Muscle of arm (tissue), 12 donors: ENCODE results near the gene HOXA13. TPM values are rescaled to one million over a fixed set of nuclear protein-coding genes. Genes with fewer than 3 reads are reported as not detected.

ENCODE experiments used
- DNase-seq: peaks from one replicate; pipeline ENCODE4 v3.0.0-alpha.2; 2013
- polyA plus RNA-seq, 12 donors: library from polyadenylated mRNA; unstranded; fragments of 120-200 nt; gene quantifications; one replicate each; pipeline ENCODE4 v1.2.1, GENCODE V29; 2013; ENCODE audit not compliant: insufficient read length in 12 of 12

HOXA13 gene
- polyA plus RNA-seq, 12 donors: 0.07 to 8.1 (median 0.45) TPM; not detected in 3

DNA sequence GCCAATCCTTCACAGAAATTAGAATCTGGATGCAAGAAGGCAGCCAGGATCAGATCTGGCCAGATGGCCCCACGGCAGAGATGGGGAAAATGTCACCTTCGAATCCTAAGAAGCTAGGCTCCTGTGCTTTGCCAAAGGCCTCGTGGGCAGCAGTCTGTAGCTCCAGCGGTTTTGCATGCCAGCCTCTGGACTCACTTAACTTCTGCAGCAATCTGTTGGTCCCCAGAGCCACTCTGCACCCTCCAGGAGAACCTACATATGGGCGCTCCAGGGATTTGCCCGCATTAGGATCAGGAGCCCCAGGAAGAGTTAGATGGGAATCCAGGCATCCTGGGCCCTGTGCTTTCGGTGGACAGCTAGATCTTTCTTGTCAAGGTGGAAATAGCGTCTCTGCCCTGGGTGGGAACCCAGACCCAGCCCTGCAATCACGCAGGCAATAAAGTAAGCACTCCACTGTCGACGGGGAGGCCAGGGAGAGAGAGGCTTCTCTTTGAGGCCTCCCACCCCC is 10.1 kb upstream of the HOXA13 start:
- DNase-seq: no peak

DNA sequence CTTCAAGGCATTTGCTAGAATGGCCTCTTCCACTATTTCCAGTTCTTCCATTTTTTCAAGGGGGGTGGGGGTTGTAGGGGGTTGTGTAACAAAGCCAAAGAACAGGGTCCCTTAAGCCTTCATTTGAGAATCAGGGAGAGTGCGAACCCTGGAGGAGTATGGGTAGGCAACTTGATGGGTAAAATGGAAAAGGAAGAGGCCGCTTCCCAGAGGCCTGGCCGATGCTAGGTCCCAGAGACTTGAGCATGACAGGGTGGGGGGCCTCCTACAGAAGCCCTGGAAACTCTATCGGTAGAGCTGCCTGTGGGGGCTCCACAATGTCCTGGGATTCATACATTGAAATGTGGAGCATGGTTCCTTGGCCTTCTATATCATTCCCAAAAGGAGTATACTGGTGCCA is 9.1 kb upstream of the HOXA13 start:
- DNase-seq: no peak

DNA sequence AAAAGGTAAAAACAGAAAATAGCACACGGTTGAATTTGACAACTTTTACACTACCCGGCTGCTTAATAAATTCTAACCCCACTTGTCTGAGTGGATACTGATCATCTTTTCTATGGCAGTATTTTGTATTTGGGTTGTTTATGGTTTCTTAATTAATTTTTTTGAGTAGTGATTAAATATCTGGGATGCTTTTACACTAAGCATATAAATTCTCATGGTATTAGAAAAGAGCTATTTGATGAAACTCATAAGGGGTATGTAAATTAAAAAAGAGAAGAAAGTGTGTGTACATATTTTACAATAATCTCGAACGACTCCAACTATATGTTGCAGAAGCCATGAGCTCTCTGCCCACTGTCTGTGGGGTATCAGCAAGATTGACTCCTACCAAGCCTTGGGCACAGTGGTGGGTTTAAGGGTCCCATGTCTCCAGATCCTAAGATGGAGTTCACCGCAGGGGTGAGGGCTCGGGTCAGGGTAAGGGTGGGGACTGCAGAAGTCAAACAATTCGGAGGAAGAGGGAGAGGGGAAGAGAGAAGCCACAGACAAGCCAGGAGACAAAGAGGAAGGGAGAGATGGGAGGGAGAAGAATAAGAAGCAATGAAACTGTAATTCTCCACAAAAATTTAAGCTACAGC is 7.6 kb upstream of the HOXA13 start:
- DNase-seq: no peak

DNA sequence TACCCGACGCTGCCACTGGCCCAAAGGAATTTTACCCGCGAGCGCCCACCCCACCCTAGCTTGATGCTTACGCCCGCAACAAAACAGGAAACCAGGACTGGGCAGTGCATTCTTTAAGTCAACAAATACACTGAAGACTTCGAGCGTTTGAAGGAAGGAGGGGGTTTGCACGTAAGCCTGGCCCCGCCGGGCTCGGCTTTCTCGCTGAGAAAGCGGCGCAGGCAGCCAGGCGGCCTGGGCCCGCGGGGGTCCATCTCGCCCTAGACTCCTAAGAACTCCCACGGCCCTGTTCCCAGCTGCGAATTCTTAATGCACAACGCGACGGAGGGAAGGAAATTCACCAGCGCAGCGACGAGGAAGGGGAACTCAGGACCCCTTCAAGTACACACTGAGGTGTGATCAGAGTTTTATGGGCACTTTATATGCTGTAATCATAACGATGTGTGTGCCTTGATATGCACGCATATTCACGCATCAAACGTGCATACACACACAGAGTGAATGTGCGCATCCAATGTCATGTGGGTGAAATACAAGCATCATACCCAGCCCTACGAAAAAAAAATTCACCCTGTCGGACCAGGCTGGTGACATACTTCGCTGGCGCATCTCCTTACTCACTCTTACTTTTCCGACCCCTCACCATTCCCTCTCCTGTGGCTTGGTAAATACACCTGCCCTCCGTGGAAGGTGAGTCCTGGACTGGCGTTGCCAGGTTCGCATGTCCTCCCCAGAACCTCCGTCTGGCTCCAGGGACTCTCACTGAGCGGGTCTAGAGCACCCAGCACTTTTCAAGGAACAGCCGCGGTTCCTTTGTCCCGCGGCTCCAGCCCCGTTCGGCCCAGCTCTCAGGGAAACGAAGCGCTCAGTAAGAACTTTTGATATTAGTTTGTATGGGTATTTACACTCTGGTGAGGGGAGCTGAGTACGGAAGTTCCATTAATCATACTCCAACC is 5.7 kb upstream of the HOXA13 start:
- DNase-seq: no peak

DNA sequence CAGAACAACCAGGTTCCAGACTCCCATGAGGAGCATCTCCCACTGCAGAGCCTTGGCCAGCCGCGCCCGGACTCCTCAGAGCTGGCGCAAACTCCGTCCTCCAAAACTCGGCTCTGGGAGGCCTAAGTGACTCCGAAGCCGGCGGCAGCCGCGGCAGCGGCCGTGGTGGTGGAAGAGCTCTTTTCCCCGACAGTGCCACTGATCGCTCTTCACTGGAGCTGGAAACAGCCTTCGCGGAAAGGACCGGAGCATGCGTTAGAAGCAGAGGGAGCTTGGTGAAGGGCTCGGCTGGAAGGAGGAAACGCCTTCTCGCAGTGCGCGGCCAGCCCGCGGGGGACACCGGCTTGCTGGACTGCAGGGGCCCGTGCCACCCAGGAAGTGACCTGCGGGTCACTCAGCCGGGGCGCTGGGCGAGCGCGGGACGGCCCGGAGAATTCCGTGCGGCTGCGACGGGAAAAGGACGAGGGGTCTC is 5.0 kb upstream of the HOXA13 start:
- no peak for DNase-seq

DNA sequence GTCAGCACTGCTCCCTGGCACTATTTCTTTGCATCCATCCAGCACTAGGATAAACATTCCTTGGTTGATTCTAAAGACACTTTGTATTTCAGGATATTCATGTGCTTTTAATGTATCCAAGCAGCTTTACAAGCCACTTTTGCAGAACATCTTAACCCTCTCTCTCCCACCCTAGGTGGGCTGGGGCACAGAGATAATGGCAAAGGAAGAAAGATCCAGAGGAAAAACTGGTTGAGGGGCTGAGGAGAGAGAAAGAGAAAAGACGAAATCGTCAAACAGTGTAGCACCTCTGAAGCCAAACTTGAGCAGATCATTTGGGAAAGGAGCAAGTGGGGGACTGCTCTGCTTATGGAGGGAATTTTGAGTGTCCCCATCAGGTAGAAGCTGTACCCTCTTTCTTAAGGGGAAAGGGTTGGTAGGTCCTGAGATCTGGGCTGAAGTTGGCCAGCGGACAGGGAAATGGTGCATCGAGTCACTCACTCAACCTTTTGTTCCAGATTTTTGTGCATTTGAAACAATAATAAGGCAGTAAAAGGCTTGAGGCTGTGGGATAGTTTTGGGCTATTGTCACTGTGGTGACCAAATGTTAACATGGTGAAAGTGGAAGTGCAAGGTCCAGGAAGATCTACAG is 4.2 kb upstream of the HOXA13 start:
- DNase-seq: no peak

DNA sequence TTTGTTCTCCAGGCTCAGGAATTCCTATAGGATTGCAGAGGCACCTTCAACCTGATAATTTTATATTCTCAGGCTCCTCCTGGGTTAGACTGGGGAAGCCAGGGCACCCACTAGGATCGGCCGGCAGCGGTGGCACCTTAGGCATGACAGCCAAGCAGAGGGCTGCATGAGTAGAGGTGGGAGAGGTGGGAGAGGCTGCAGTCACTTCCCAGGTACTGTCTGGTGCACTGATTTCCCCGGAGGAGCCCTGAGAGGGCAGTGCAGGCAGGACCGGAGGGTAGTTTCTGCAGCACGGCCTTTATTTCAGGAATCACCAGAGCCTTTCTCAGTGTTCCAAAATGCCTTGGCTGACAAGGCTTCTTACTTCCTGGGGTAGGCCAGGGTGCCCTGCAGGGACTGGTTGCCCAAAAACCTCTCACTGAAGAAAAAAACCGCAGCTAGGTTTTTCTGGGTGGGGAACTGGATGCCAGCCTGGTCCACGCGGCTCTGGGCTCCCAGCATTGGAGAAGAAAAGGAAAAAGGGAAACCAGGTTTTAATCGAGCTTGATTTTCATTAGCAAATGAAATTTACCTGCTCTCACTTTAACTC is 3.6 kb upstream of the HOXA13 start:
- DNase-seq: no peak

DNA sequence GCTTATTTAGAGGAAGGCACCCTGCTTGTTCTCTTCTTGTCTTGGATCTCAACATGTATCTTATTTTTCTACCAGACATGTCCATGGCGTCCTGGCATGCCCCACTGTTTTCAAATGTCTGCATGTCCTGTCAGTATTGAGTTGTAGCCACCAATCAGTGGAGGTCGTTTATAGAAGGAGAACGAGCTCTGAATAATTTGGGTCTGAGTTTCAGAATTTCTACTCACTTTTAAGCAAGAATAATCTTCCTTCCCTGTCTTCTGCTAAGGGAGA is 2.9 kb upstream of the HOXA13 start:
- no peak for DNase-seq

DNA sequence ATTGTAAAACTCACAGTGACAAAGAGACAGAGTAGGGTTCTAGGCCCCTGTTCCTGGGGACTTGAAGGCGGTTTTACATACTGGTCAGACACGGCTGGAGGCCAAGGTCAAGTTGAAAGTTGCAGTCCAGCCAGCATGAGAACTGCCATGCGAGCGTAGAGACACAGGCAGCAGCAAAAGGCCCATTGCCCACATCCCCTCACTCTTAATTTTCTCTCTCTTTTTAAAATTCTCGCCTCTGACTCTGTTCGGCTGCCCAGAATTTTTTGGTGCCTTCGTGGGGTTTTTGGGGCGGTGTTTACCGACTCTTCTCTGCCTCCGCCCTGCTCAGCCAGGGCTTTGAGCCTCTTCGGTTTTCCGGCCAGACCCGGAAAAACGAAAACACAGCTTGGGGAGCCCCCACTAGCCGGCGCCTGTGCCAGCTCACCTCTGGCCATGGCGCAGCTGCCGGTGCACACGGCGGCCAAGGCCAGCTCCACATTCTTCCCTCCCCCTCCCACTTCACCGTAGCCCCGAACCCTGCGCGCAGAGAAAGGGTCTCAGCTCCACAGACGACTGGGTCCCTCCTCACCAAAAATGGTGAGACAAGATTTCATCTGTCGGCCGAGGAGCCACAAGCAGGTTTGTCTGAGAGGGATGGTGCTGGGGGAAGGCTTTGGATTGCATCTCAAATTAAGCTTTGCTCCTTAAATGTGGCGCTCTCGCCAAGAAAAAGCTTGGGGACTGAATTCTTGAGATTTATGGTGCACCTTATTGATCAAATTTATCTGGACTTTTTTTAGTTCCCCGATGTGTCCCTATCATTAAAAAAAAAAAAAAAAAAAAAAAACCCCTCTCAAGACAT is 2.3 kb upstream of the HOXA13 start:
- DNase-seq: no peak

DNA sequence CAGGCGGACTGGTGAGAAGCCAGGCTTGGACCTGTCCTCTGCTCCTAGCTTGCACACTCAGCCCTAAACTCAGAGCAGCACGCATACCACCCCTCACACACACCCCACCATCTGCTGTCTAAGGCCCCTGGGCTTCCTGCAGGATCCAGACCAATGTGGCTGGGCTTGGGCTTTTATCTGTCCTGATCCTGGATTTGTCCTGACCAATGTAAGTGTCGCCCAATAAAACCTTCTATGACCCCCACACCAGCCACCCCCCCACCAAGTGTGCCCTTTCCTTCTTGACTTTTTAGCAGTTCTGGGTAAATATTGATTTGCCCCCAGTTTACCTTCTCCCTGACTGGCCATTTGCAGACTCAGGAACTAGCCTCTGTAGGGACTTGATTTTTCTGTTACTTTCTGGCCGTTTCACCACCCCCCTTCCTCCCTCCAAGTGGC is 1.7 kb upstream of the HOXA13 start:
- no peak for DNase-seq

DNA sequence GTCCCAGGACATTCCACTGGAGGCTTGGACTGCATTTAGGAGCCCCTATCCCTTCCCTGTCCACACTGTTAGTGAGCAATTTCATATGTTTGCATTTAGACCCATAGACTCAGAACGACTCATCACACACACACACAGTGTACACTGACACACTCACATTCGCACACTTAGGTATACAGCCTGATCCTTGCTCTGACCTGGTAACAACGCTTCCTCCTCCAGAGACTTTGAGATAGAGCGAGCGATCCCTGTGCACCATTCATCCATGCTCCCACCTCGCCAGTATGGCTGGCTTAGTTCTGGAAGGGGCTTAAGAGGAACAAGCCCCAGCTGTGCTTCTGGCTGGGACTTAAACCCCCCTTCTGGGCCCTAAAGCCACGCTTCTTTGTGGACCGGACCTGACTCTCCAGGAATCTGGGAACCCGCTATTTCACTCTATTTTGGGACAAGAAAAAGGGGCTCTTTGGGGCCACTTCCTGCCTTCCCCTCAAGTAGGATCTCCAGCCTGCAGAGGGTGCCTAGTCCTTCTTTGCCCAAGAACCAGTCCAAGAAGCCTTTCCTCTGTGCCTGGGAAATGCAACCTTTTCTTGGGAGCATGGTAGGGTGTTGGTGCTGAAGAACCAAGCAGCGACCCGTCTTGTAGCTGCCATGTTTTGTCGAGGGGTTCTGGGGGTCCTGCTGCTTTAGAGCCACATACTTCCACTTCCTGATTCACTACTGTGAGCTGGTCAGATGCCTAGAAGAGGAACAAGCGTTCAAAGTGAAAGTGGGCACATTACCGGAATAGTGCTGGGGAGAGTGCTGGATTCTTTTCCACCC is 1.1 kb upstream of the HOXA13 start:
- DNase-seq: no peak

DNA sequence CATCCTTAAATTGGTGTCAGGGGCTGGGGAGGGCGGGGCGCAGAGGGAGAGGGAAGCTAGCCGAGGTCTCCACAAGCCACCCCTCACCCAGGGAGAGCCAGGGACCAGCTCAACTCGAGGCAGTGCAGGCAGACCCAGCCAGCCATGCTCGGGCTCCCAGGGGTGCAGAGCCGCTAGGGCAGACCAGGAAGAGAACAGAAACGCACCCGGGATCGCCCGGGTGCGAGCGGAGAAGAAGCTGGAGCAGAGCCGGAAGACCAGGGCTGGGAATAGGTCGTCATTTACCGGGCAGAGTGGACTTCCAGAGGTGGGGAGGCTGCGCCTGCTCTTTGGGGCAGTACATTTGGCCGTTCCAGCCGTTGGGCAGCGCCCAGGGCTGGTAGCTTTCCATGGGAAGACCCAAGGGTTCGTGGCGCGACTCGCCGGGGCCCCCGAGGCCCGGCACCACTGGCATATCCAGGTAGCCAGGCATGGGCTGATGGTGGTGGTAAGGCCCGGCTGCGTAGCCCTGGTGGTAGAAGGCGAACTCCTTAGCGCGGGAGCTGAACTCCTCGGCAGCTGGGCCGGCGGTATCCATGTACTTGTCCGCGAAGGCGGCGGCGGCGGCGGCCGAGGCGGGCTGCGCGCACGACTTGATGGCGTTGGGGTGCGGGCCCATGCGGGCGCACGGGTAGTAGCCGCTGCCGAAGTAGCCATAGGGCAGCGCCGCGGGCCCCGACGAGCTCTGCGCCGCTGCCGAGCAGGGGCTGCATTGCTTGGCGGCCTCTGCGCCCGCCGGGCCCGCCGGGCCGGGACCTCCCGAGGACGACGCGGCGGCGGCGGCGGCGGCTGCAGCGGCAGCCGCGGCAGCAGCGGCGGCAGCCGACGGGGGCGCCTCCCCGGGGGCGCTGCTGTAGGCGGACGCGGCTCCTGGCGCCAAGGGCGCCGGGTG is 755 bp downstream of the HOXA13 start:
- no peak for DNase-seq

DNA sequence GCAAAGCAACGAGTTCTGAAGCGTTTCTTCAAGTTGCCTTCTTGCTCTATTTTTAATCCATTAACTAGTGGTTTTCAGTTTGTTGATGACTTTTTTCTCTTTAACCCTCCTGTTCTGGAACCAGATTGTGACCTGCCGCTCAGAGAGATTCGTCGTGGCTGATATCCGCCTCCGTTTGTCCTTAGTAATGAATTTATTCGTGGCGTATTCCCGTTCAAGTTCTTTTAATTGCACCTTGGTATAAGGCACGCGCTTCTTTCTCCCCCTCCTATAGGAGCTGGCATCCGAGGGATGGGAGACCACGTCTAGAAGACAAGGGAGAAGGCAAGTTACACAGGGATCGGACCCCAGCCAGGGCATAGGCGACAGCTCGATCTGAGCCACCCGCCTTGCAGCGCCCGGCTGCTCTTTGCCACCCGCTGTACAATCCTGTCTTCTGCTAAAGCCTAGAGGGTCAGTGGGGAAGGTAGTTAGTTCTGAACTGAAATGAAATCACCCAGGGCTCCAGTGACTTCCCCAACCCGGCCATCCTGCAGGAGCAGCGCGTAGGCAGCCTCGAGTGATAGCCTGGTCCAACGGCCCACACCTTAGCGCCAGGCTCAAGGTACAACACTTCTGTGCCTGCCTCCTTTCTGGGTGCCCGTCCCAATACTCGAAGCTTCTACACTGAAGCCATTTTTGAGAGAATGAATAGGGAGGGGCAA is 1.6 kb downstream of the HOXA13 start:
- no peak for DNase-seq

DNA sequence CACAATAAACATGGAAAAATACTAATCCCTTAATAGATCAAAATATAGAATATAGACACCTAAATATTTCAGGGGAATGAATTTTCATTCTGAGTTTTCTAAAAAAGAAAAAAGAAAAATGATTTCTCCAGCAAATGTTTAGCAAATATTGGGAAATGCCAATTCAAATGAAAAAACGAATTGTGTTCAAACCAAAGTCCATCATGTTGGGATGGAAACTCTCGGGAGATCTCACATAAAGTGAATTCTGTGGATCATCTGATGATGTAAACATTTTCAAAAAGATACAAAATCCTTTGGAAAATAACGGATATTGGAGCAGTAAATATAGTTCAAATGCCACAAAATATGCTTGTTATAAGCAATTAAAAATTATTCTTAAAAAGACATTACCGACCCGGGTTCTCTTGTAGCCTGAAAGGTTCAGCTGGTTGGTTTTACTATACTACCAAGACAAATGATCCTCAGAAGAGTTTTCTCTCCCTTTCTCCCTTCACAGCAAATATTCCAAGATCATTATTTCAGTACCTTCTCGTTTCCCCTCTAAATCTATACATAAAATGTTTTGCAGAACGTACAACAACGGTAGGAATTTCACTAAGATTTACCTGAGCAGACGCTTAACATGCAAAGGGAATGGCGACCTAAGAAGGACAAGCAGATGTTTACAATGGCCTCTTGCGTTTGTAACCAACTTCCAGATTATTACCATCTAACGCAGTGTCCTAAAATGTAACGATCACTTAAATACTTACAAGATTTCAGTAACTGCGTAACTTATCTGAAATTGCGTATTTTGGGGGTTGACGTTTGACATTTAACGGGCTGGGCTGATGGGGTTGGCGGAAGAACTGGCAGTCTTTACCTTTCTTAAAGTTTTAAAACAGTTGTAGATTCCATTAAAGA is 2.5 kb downstream of the HOXA13 start:
- DNase-seq: no peak

DNA sequence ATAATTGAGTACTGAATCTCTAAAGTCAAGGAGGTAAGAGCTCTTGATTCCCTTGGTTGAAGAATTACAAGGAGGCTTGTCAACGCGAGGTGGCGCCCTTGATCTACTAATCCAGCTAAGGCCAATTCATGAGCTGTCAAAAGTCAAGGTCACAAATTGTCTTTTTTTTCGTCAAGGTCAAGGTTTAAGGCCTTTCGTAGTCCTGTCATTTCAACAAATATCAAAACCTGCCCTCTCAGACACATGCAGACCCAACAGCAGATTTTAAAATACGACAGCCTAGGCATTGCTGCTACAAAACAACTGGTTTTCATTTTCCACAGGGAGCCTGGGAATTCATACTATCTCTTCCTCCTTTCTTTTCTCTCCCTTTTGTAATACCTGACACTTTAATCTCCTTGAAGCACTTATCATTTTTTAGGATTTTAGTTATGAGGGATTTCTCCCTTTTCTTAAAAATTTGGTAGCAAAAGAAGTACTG is 3.6 kb downstream of the HOXA13 start:
- DNase-seq: peak; percentile 86

DNA sequence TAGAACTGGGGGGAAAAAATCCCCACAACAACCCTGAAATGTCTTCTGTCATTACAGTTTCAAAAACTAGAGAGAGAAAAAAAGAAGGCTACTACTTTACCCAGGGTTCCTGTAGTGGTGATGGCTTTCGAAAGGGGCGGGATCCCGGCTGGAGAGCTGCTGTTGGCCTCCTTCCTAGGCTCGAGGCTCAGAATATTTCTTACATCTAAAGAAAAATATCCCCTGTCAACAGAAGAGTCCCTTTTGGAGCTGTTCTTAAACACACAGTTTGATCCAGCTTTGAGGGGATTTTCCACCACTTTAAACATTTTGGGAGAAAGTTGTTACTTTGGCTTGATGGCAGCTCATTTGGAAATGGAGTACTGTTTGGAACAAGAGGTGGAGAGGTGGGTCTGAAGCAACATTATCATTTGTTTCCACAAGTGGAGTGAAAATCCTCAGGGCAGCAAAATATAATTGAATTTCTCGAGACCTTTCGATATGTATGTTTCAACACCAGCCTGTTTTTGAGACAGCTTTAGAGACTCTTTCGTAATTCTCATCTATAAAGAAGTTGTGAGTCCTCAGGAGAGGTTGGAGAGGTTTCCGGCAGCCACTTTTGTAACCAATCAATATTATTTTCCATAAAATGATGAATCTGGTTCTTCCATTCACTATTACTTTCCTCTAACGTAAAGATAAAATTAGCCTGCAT is 5.1 kb downstream of the HOXA13 start:
- DNase-seq: no peak

DNA sequence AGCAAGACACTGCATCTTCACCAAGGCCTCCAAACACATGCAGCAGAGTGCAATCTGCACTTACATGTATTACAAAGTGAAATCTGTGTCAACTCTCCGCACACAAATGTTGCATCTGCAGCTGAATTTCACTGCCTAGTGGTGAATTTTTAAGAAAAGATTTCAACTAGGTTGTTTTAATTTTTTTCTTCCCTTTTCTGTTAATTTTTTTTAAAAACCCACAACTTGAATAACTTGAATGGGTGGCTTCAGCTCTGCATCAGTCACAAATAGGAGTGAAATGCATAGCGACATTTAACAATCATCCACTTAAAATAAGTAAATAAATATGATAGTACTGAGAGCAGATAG is 5.9 kb downstream of the HOXA13 start:
- no peak for DNase-seq
